Measurements from ENCODE around the gene AK3. TPM values are rescaled to one million over a fixed set of nuclear protein-coding genes. Genes with fewer than 3 reads are reported as not detected.
A peak's percentile ranks its signal among the peaks of the same experiment; 100 is the strongest.
"Not testable (repeated sequence)": the region's sequence is repeated elsewhere in the genome, so short reads cannot be mapped to it uniquely, and the experiment has no call there.

The AK3 gene
- total RNA-seq, 6 donors from 2014 or later = 33.2 to 81.2 (median 51.7) TPM

- H3K9me3 ChIP-seq = no peaks in the 10 kb centered on the region
- H3K4me3 ChIP-seq = peak overlapping the region in 3 of 4 donors; percentile 20 to 38 (median 36)
- DNase-seq = peak in 1 of 2 donors; percentile 81
- peaks cover 13 to 27% (median 18%) of the 10 kb centered on the region in 4 donors for H3K4me1 ChIP-seq
- H3K36me3 ChIP-seq = no peaks in the 10 kb centered on the region
- ATAC-seq (ENCODE audit: low FRiP score in 2 of 2) = peak; percentile 69 to 72
- TF ChIP-seq POLR2A (IDR thresholded peaks at IDR 0.05) = no peak
- peak; percentile 70 to 93 (median 83) for TF ChIP-seq CTCF (IDR thresholded peaks at IDR 0.05)
- peak overlapping the region; percentile 31 to 86 (median 76) for H3K27ac ChIP-seq
- H3K27me3 ChIP-seq = no peaks in the 10 kb centered on the region
- WGBS, 2 donors = 18 to 23% methylated on average over 22 of the region's 22 CpGs
Measured at GRCh38 chr9:4762108-4762885, 21.3 kb upstream of the AK3 start.

GRCh38 chr9:4760122-4760521, 19.1 kb upstream of the AK3 start:
- H3K36me3 ChIP-seq = no peaks in the 10 kb centered on the region
- peak overlapping the region in 1 of 4 donors; percentile 58 for H3K27ac ChIP-seq
- H3K27me3 ChIP-seq = no peaks in the 10 kb centered on the region
- no peak for TF ChIP-seq EP300 (IDR thresholded peaks at IDR 0.05)
- TF ChIP-seq POLR2AphosphoS5 (IDR thresholded peaks at IDR 0.05) = peak in 1 of 2 donors; percentile 15
- no peak for TF ChIP-seq CTCF (IDR thresholded peaks at IDR 0.05)
- no peak for TF ChIP-seq POLR2A (IDR thresholded peaks at IDR 0.05)
- H3K9me3 ChIP-seq = no peaks in the 10 kb centered on the region
- ATAC-seq (ENCODE audit: low FRiP score in 2 of 2) (peak; percentile 59 to 74), DNase-seq (peak in 1 of 2 donors; percentile 58)
- peaks cover 13 to 27% (median 18%) of the 10 kb centered on the region in 4 donors for H3K4me1 ChIP-seq
- H3K4me3 ChIP-seq = no peak overlapping the region
- 79 to 87% methylated on average over 3 of the region's 3 CpGs for WGBS, 2 donors

- Histone ChIP-seq H3K27me3 (no peaks in the 10 kb centered on the region), H3K27ac (no peak overlapping the region), H3K9me3 (no peaks in the 10 kb centered on the region), H3K4me1 (peaks cover 0 to 9% (median 5%) of the 10 kb centered on the region in 4 donors), H3K36me3 (no peaks in the 10 kb centered on the region), H3K4me3 (no peak overlapping the region)
- no peak for TF ChIP-seq POLR2AphosphoS5 (IDR thresholded peaks at IDR 0.05)
- TF ChIP-seq EP300 (IDR thresholded peaks at IDR 0.05) = no peak
- DNase-seq (no peak), ATAC-seq (ENCODE audit: low FRiP score in 2 of 2) (no peak)
- 71 to 80% methylated on average over 4 of the region's 4 CpGs for WGBS, 2 donors
Measured at GRCh38 chr9:4756420-4756819, 15.4 kb upstream of the AK3 start.

- H3K4me3 ChIP-seq = no peak overlapping the region
- H3K27me3 ChIP-seq = no peaks in the 10 kb centered on the region
- no peak overlapping the region for H3K27ac ChIP-seq
- peaks cover 0 to 9% (median 5%) of the 10 kb centered on the region in 4 donors for H3K4me1 ChIP-seq
- no peaks in the 10 kb centered on the region for H3K36me3 ChIP-seq
- no peak for TF ChIP-seq CTCF (IDR thresholded peaks at IDR 0.05)
- no peak for TF ChIP-seq POLR2A (IDR thresholded peaks at IDR 0.05)
- WGBS, 2 donors = 60 to 65% methylated on average over 5 of the region's 5 CpGs
- DNase-seq = no peak
- H3K9me3 ChIP-seq = no peaks in the 10 kb centered on the region
- ATAC-seq (ENCODE audit: low FRiP score in 2 of 2) = no peak
Measured at GRCh38 chr9:4755026-4755609, 14.1 kb upstream of the AK3 start.

GRCh38 chr9:4754530-4754929, 13.5 kb upstream of the AK3 start:
- ATAC-seq (ENCODE audit: low FRiP score in 2 of 2); H3K36me3 ChIP-seq; H3K27me3 ChIP-seq; H3K4me3 ChIP-seq; H3K4me1 ChIP-seq; H3K27ac ChIP-seq; DNase-seq; H3K9me3 ChIP-seq: not testable (repeated sequence)

Measured in upper lobe of left lung (tissue), 6 donors.